ENCODE data around the gene SYPL1.
A peak's percentile ranks its signal among the peaks of the same experiment; 100 is the strongest.

SYPL1 gene

DNA sequence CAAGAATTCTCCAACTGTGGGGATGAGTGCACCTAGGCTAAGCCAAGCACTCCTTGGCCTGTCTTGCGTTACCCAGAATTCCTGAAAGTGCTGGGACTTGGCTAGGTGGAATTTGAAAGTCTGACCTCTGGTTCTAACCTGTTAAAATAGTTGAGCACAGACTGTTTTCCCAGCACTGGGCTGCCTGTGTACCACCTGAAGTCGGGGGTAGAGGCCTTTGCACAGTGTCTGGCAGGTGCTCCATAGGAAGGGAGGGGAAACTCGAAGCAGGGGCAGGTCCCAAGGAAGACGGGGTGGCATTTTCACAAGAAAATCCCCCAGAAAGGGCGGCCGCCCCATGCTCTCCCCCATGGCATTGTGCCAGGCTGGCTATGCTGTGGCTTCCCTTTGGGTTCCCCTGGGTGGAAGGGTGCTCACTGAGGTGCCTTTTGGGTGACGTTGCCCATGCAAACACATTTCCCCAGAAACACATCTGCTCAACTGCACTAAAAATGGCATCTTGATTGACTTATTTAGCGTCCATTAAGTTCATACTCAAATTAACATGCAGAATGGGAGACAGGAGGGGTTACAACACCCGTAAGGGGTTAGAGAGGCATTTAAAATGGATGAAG is 62.9 kb downstream of the SYPL1 start:
- no peak for DNase-seq

DNA sequence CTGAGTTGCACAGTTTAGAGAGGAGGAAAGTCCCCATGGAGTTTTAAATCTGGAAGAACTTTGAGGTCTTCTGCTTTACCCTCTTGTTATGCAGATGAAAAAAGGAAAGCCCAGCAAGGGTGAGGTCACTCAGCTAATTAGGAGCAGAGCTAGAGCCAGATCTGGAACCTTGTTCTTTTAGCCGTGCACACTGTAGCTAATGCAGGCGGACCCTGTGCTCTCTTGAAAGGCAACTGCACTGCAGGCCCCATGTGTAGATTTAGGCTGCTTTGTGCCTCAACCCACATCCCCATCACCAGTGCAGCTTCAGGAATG is 63.4 kb downstream of the SYPL1 start:
- DNase-seq = no peak

DNA sequence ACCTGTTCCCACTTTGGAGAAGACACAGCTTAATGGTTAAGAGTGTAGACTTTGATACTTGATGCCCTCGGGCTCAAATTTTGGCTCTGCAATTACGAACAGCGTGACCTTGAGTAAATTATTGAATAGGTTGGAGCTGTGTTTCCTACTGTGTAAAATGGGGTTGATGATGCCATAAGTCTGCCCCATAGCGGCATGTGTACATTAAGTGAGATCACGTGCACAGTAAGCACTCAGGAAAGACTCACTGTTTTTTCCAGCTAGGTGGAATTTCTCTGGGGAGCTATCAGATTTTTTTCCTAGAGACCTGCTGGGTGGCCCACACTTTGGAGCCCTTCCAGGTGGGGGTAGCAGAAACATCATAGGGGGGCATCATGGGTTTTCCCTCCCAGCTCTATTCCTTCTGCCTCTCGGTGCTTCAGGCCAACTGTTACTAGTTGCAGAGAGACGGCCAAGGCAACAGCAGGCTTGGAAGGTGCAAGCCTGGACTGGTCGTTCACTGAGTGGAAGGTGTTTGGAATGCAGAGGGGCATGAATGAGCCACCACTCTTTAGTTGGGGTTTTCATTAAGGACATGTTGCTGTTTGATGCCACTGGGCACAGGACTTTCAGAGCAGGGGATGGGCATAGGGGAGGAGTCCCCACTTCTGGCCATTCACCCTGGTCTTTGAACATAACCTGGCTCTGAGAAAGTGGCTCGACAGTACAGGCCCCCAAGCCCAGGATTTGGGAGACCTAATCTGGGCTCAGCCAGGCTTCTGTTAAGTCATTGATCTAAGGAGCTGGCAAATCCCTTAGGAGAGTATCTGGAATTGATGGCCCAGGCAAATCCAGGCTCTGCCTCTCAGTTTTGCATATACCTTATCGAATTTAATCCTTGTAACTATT is 64.0 kb downstream of the SYPL1 start:
- no peak for DNase-seq

DNA sequence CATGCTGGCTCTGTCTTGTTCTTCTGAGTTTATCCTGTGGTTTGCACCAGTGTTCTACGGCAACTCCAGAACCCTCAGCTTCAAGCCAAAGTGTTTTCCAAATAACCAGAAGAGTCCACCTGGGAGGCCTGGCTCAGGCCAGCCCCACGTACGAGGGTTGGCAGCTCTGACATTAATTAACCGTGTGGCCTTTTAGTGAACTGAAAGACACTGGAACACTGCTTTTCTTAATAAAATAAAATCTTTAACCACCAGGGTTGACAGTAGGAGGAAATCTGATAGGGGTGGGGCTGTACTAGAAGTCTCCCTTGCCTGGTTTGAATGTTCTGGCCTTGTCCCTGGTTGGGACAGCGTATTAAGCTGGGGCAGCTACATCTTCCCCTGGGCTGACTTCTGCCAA is 64.9 kb downstream of the SYPL1 start:
- DNase-seq = no peak

DNA sequence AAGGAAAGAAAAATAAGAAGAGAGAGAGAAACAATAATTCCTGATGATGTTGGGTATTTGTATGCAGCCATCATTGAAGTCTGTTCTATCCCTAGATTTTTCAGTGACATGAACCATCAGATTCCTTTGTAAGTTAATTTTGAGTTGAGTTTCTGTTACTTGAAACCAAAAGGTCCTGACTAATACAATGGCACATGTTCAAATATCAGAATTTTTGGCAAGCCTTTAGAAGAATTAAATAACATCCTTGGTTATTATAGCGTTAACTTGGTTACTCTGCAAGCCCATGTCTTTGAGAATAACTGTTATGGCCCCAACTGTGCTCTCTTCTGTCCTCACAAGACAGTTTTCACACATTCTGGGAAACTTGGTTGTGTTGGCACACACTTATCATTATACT is 66.5 kb downstream of the SYPL1 start:
- DNase-seq = no peak

DNA sequence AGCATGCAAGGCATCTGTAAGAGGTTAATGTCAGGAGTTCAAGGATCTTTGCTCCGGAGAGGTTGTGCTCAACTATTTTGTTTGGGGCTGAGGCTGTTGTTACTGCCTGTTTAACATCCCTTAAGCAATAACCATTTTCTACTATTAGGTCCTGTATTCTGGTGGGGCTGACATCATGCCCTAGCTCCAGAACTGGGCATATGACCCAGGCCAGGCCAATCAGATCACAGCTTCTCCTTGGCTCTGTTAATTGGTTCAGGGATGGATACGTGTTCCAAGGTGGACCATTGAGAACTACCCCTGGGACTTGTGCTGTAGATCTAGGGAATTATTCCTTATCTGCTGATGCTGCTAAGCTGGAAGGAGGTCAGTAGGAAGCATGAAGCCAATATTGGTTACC is 67.0 kb downstream of the SYPL1 start:
- no peak for DNase-seq

DNA sequence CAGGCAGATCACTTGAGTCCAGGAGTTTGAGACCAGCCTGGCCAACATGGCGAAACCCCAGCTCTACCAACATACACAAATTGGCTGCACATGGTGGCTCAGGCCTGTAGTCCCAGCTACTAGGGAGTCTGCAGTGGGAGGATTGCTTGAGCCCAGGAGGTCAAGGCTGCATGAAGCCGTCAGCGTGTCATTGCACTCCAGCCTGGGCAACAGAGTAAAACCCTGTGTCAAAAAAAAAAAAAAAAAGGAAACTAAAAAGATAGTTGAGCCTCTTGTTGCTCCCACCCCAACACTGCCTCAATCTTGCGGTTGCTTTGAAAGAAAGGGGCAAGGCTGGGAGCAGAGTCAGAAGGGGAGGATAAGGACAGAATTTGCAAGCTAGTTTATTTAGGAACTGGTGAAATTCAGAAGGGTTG is 69.9 kb downstream of the SYPL1 start:
- DNase-seq = no peak

DNA sequence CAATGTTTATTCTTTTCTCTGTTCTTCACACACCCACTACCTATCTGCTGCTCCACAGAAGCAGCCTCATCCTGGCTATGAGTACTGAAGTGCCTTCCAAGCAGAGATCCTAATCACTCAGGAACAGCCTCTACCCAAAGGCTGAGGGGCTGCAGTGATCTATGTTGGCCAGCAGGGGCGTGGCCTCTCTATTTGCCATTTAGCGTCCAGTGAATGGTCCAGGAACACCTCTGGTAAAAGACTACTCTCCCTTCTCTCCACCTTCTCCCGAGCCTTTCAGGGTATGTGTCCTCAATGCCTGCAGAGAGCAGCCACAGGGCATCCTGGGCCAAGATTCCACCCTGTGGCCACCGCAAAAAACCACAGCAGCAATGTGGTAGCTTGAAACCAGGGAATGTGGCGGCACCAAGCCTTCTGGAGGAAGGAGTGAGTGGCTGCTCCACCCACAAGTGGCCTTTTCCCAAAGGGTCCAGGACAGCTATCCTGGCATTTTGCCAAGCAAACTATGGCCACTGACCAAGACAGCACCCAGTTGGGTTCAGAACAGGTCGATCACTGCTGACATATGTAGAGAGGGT is 70.9 kb downstream of the SYPL1 start:
- DNase-seq = peak; percentile 65

Data from OCI-M1 (cell line).